ENCODE measurements around the gene PLXNC1.

The PLXNC1 gene

GRCh38 chr12:94147991-94148738 is at the start of gene PLXNC1:
TSS of gene PLXNC1 (plus strand) at chr12:94148577. CDS start at chr12:94148972, 395 bp downstream.
- H3K4me3 ChIP-seq (ENCODE audit: low read depth, low read length), result peak within 1 kb of the TSS; percentile 72
- H3K9me3 ChIP-seq (ENCODE audit: control insufficient read depth, insufficient read depth, low read depth, low read length), result no peaks in the 10 kb centered on the region
- H3K4me1 ChIP-seq (ENCODE audit: control insufficient read depth, insufficient read depth, low read length), result peaks cover 8% of the 10 kb centered on the region; the same call in 1 of the 2 replicates
- peak within 1 kb of the TSS; percentile 47 for H3K9ac ChIP-seq (ENCODE audit: low read length)
- no peaks in the 10 kb centered on the region for H3K36me3 ChIP-seq (ENCODE audit: control insufficient read depth, insufficient read depth, low read length)
- H3K27ac ChIP-seq (ENCODE audit: low read depth, low read length), result no peak within 1 kb of the TSS
- H3K27me3 ChIP-seq (ENCODE audit: control insufficient read depth, insufficient read depth, low read length), result peaks cover 98% of the 10 kb centered on the region

- H3K27me3 ChIP-seq (ENCODE audit: control insufficient read depth, insufficient read depth, low read length), result peaks cover 7% of the 10 kb centered on the region
- H3K4me3 ChIP-seq (ENCODE audit: low read depth, low read length), result no peak overlapping the region
- H3K9me3 ChIP-seq (ENCODE audit: control insufficient read depth, insufficient read depth, low read depth, low read length), result no peaks in the 10 kb centered on the region
- no peak overlapping the region for H3K9ac ChIP-seq (ENCODE audit: low read length)
- peaks cover 21% of the 10 kb centered on the region; the same call in 1 of the 2 replicates for H3K4me1 ChIP-seq (ENCODE audit: control insufficient read depth, insufficient read depth, low read length)
- H3K36me3 ChIP-seq (ENCODE audit: control insufficient read depth, insufficient read depth, low read length), result no peaks in the 10 kb centered on the region
- H3K27ac ChIP-seq (ENCODE audit: low read depth, low read length), result no peak overlapping the region
Observed at GRCh38 chr12:94099191-94099590, 49.2 kb upstream of the PLXNC1 start.

- H3K4me1 ChIP-seq (ENCODE audit: control insufficient read depth, insufficient read depth, low read length), result peaks cover 21% of the 10 kb centered on the region; the same call in 1 of the 2 replicates
- no peak overlapping the region for H3K27ac ChIP-seq (ENCODE audit: low read depth, low read length)
- H3K27me3 ChIP-seq (ENCODE audit: control insufficient read depth, insufficient read depth, low read length), result peaks cover 7% of the 10 kb centered on the region
- no peak overlapping the region for H3K9ac ChIP-seq (ENCODE audit: low read length)
- no peaks in the 10 kb centered on the region for H3K36me3 ChIP-seq (ENCODE audit: control insufficient read depth, insufficient read depth, low read length)
- H3K4me3 ChIP-seq (ENCODE audit: low read depth, low read length), result no peak overlapping the region
- H3K9me3 ChIP-seq (ENCODE audit: control insufficient read depth, insufficient read depth, low read depth, low read length), result no peaks in the 10 kb centered on the region
Observed at GRCh38 chr12:94099632-94100031, 48.7 kb upstream of the PLXNC1 start.

- Histone ChIP-seq H3K27ac (ENCODE audit: low read depth, low read length) (no peak overlapping the region), H3K9ac (ENCODE audit: low read length) (no peak overlapping the region), H3K9me3 (ENCODE audit: control insufficient read depth, insufficient read depth, low read depth, low read length) (no peaks in the 10 kb centered on the region), H3K4me1 (ENCODE audit: control insufficient read depth, insufficient read depth, low read length) (peaks cover 21% of the 10 kb centered on the region; the same call in 1 of the 2 replicates), H3K4me3 (ENCODE audit: low read depth, low read length) (no peak overlapping the region), H3K27me3 (ENCODE audit: control insufficient read depth, insufficient read depth, low read length) (peaks cover 7% of the 10 kb centered on the region), H3K36me3 (ENCODE audit: control insufficient read depth, insufficient read depth, low read length) (no peaks in the 10 kb centered on the region)
Observed at GRCh38 chr12:94100211-94100627, 48.2 kb upstream of the PLXNC1 start.

- no peak overlapping the region for H3K27ac ChIP-seq (ENCODE audit: low read depth, low read length)
- no peaks in the 10 kb centered on the region for H3K9me3 ChIP-seq (ENCODE audit: control insufficient read depth, insufficient read depth, low read depth, low read length)
- peaks cover 7% of the 10 kb centered on the region for H3K27me3 ChIP-seq (ENCODE audit: control insufficient read depth, insufficient read depth, low read length)
- H3K36me3 ChIP-seq (ENCODE audit: control insufficient read depth, insufficient read depth, low read length), result no peaks in the 10 kb centered on the region
- H3K4me1 ChIP-seq (ENCODE audit: control insufficient read depth, insufficient read depth, low read length), result peaks cover 21% of the 10 kb centered on the region; the same call in 1 of the 2 replicates
- H3K9ac ChIP-seq (ENCODE audit: low read length), result peak overlapping the region; percentile 56
- peak overlapping the region; percentile 66 for H3K4me3 ChIP-seq (ENCODE audit: low read depth, low read length)
Observed at GRCh38 chr12:94100990-94101737, 47.2 kb upstream of the PLXNC1 start.

- peak overlapping the region; percentile 66 for H3K4me3 ChIP-seq (ENCODE audit: low read depth, low read length)
- H3K36me3 ChIP-seq (ENCODE audit: control insufficient read depth, insufficient read depth, low read length), result no peaks in the 10 kb centered on the region
- peaks cover 7% of the 10 kb centered on the region for H3K27me3 ChIP-seq (ENCODE audit: control insufficient read depth, insufficient read depth, low read length)
- peak overlapping the region; percentile 56 for H3K9ac ChIP-seq (ENCODE audit: low read length)
- H3K4me1 ChIP-seq (ENCODE audit: control insufficient read depth, insufficient read depth, low read length), result peaks cover 21% of the 10 kb centered on the region; the same call in 1 of the 2 replicates
- H3K27ac ChIP-seq (ENCODE audit: low read depth, low read length), result no peak overlapping the region
- H3K9me3 ChIP-seq (ENCODE audit: control insufficient read depth, insufficient read depth, low read depth, low read length), result no peaks in the 10 kb centered on the region
Observed at GRCh38 chr12:94101738-94102660, 46.4 kb upstream of the PLXNC1 start.

- H3K27ac ChIP-seq (ENCODE audit: low read depth, low read length), result no peak overlapping the region
- H3K4me1 ChIP-seq (ENCODE audit: control insufficient read depth, insufficient read depth, low read length), result peaks cover 15% of the 10 kb centered on the region; the same call in 1 of the 2 replicates
- no peak overlapping the region for H3K9ac ChIP-seq (ENCODE audit: low read length)
- no peak overlapping the region for H3K4me3 ChIP-seq (ENCODE audit: low read depth, low read length)
- H3K9me3 ChIP-seq (ENCODE audit: control insufficient read depth, insufficient read depth, low read depth, low read length), result no peaks in the 10 kb centered on the region
- H3K36me3 ChIP-seq (ENCODE audit: control insufficient read depth, insufficient read depth, low read length), result no peaks in the 10 kb centered on the region
- H3K27me3 ChIP-seq (ENCODE audit: control insufficient read depth, insufficient read depth, low read length), result peaks cover 7% of the 10 kb centered on the region
Observed at GRCh38 chr12:94103986-94104385, 44.4 kb upstream of the PLXNC1 start.

GRCh38 chr12:94107910-94108309 is 40.5 kb upstream of the PLXNC1 start:
- Histone ChIP-seq H3K9me3 (ENCODE audit: control insufficient read depth, insufficient read depth, low read depth, low read length) (no peaks in the 10 kb centered on the region), H3K9ac (ENCODE audit: low read length) (no peak overlapping the region), H3K27ac (ENCODE audit: low read depth, low read length) (no peak overlapping the region), H3K4me3 (ENCODE audit: low read depth, low read length) (no peak overlapping the region), H3K4me1 (ENCODE audit: control insufficient read depth, insufficient read depth, low read length) (no peaks in the 10 kb centered on the region), H3K27me3 (ENCODE audit: control insufficient read depth, insufficient read depth, low read length) (no peaks in the 10 kb centered on the region; the same call in 1 of the 2 replicates), H3K36me3 (ENCODE audit: control insufficient read depth, insufficient read depth, low read length) (no peaks in the 10 kb centered on the region)

- Histone ChIP-seq H3K36me3 (ENCODE audit: control insufficient read depth, insufficient read depth, low read length) (no peaks in the 10 kb centered on the region), H3K9ac (ENCODE audit: low read length) (no peak overlapping the region), H3K27me3 (ENCODE audit: control insufficient read depth, insufficient read depth, low read length) (no peaks in the 10 kb centered on the region), H3K27ac (ENCODE audit: low read depth, low read length) (no peak overlapping the region), H3K9me3 (ENCODE audit: control insufficient read depth, insufficient read depth, low read depth, low read length) (no peaks in the 10 kb centered on the region), H3K4me3 (ENCODE audit: low read depth, low read length) (no peak overlapping the region), H3K4me1 (ENCODE audit: control insufficient read depth, insufficient read depth, low read length) (no peaks in the 10 kb centered on the region)
Observed at GRCh38 chr12:94109160-94109559, 39.2 kb upstream of the PLXNC1 start.

GRCh38 chr12:94110258-94110657 is 38.1 kb upstream of the PLXNC1 start:
- H3K4me1 ChIP-seq (ENCODE audit: control insufficient read depth, insufficient read depth, low read length), result peaks cover 5% of the 10 kb centered on the region; the same call in 1 of the 2 replicates

More at GRCh38 chr12:94110258-94110657, 38.1 kb upstream of the PLXNC1 start:
- Histone ChIP-seq H3K4me3 (ENCODE audit: low read depth, low read length) (no peak overlapping the region), H3K9ac (ENCODE audit: low read length) (no peak overlapping the region), H3K27ac (ENCODE audit: low read depth, low read length) (no peak overlapping the region), H3K9me3 (ENCODE audit: control insufficient read depth, insufficient read depth, low read depth, low read length) (no peaks in the 10 kb centered on the region), H3K27me3 (ENCODE audit: control insufficient read depth, insufficient read depth, low read length) (no peaks in the 10 kb centered on the region), H3K36me3 (ENCODE audit: control insufficient read depth, insufficient read depth, low read length) (no peaks in the 10 kb centered on the region)
